HG02678 (cell line): Measurements from ENCODE around the gene LTBP4.
A peak's percentile ranks its signal among the peaks of the same experiment; 100 is the strongest.

Experiments
- ATAC-seq: cut with Tn5 transposase; IDR thresholded peaks from one replicate; pipeline ENCODE4 v1.9.1; 2021; ENCODE audit warnings: mild to moderate bottlenecking, moderate library complexity; ENCODE audit not compliant: unreplicated experiment

The LTBP4 gene

DNA sequence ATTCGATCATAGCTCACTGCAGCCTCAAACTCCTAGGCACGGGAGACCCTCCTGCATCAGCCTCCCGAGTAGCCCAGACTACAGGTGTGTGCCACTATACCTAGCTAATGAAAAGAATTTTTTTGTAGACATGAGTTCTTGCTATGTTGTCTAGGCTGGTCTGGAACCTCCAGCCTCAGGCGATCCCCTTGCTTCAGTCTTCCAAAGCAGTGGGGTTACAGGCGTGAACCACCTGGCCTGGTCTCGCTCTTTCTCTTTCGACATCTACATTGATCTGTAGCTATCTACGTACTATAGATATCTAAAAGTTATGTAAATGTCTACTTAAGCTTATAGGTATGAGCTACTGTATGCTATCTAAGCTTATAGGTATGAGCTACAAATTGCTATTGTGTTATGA lies 56.9 kb downstream of the LTBP4 start:
- no peak for ATAC-seq

DNA sequence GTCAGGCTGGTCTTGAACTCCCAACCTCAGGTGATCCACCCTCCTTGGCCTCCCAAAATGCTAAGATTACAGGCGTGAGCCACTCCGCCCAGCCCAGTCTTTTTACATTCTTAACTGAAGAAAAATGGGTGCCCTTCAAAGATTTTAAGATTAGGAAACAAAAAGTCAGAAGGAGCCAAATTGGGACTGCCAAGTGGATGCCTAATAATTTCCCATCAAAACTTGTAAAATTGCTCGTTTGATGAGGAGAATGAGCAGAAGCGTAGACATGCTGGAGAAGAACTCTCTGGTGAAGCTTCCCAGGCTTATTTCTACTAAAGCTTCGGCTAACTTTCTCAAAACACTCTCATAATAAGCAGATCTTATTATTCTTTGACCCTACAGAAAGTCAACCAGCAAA lies 57.9 kb downstream of the LTBP4 start:
- ATAC-seq, result no peak

DNA sequence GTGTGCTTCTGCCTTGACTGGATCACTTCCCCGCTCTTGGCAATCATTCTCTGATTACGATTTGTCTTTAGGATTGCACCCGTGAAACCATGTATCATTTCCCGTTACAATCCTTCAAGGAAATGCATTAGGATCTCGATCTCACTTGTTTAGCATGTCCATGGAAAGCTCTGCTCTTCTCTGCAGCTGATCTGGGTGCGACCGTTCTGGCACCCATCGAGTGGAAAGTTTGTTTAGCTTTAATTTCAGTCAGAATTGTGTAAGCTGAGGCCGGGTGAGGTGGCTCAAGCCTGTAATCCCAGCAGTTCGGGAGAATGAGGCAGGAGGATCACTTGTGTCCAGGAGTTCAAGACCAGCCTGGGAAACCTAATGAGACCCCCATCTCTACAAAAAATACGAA lies 58.4 kb downstream of the LTBP4 start:
- no peak for ATAC-seq

GRCh38 chr19:40661616-40662015 lies 60.4 kb downstream of the LTBP4 start:
- no peak for ATAC-seq

DNA sequence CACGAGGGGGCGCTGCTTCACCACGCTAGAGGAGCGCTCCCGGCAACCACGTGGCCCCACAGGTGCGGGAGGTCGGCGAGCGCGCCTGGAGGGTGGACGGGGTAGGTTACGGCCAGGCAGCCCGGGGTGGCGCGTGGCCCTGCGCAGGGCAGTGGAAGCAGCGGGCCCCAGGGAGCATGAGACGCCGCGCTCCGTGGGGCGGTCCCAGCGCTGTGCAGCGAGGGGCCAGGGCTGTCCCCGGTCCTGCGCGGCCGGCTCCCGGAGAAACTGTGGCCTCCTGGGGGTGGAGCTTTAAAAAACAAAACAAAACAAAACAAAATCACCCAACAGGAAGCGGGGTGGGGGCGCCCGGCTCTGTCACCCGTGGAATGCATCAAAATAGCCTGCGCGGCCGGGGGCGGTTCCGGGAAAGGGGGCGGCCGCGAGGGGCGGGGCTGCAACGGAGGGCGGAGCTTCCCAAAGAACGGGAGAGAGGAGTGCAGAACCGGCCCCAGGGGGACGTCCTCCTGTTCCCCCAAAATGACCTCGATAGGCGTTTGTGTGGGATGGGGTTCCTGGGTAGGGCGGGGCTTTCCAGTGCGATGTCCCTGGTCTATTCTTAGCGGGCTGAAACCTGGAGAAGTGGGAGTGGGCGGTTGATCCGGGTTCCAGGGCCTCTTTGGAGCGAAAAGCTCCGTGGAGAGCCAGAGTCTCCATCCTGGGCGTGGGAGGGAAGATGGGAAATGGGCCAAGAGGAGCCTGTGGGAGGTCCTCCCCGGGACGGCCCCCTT lies 61.9 kb downstream of the LTBP4 start:
- peak; percentile 85 for ATAC-seq

GRCh38 chr19:40663695-40664692 lies 62.8 kb downstream of the LTBP4 start:
- peak; percentile 6 for ATAC-seq

DNA sequence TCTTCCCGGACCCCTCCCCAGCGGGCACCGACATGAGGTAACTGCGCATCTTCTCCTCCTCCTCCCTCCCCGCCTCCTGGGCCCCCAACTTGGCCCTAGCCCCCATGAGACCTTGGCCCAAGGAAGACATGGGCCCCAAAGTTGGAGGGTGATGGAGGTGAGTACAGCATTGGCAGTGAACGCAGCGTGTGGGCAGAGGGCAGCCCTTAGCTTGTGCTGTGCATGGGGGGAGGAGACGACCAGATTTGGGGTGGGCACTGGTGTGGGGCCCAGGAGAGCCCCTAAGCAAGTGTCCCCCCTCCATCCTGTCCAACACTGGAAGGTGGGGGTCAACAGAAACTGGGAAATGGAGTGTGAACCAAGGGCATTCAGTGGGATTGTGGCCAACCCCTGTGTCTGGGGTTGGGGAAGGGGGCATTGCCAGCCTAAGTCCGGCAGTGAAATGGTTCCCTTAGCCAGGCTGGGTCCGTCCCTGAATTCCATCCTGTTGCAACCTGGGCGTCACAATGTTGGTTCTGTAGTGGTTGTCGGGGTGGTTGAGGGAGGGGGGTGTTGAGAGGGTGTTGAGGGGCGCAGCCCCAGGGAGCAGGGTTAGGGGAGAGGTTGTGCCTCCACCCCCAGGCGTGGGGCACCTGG lies 65.8 kb downstream of the LTBP4 start:
- ATAC-seq, result no peak

- ATAC-seq, result no peak
Observed at GRCh38 chr19:40667602-40668001, 66.4 kb downstream of the LTBP4 start.

GRCh38 chr19:40668991-40669614 lies 67.9 kb downstream of the LTBP4 start:
- ATAC-seq, result no peak

DNA sequence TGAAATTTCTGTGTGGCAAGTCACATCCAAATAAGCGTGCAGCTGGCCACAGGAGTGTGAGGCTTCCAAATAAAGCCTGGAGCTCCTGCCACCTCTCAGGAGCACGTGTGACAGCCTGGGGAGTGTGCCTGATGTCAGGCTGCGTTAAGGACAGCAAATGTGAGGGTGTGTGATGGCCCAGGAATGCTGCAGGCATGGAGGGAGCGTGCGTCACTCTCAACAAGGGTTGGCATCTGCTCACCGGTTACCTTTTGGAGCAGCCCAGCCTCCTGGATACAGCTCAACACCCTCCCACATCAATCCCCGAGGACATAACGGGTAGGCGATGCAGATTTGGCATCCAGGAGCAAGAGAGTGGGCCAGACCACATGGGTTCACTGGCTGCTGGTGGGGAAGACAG lies 70.2 kb downstream of the LTBP4 start:
- ATAC-seq, result no peak

GRCh38 chr19:40672038-40672437 lies 70.9 kb downstream of the LTBP4 start:
- no peak for ATAC-seq

DNA sequence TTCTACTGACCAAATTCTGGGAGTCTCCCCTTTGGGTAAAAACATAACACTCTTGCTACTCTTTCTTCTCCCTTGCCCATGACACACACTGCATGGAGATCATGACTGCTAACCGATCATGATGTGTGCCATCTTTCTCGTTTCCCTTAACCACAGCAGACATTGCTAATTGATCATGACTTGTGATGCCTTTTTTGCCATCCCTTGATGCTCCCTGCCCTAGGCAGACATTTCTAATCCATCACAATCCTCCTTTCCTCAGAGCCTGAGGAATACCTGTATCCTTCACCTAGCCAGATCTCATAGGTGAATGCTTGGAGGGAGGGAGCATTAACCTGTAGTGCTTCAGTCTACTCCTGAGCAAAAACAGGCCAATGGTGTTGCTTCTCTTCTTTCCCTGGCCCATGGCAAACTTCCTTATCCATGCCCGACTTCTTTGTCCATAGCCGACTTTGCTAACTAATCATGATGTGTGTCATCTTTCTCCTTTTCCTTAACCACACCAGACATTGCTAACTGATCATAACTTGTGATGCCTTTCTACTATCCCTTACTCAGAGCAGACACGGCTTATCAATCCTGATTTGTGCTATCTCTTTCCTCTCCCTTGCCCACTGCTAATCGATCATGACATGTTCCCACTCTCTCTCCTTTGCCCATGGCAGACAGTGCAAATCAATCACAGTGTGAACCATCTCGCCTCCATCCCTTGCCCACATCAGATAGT lies 71.6 kb downstream of the LTBP4 start:
- no peak for ATAC-seq

- ATAC-seq, result no peak
Observed at GRCh38 chr19:40673397-40673796, 72.2 kb downstream of the LTBP4 start.

DNA sequence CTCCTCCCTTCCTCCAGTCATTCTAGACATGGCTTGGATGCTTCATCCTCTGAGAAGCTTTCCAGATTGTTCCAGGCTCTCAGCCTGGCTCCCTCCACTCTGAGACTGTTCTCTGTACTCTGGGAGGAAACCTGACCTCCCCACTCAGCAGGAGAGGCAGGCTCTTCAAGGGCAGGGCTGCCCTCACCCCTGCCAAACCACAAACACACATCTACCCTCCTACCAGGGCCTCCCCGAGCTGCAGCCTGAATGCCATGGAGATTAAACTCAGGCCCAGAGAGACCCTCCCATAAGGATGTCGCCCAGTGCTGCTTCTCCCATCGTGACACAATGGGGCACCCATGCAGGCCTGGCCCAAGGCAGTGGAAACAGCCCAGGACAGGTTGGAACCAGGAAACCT lies 73.1 kb downstream of the LTBP4 start:
- ATAC-seq, result no peak

DNA sequence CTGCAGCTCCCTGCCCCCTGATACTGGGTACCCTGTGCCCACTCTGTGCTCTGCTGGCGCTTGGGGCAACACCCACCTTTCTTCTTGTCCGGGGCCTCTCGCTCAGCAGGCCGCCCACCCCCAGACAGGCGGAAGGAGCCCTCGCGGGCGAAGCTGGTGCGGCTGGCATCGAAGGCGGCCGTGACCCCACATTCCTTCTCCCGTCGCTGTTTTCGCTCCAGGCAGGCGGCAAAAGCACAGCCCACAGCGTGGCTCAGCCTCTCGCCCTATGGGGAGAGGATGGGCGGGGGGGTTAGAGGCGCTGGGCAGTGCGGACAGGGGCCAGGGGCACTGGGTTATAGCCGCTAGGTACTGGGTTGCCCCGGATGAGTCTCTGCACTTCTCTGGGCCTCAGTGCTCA lies 76.0 kb downstream of the LTBP4 start:
- ATAC-seq, result no peak
